Measurements from ENCODE around the gene KCNE3. TPM values are rescaled to one million over a fixed set of nuclear protein-coding genes. Genes with fewer than 3 reads are reported as not detected.

KCNE3 gene
- total and polyA plus RNA-seq, 9 of the 15 experiments (the other 6 are each of a cell fraction or from before 2014, with no cell fraction given) = 1.6 to 8.7 (median 6.2) TPM

GRCh38 chr11:74462009-74462408, 5.3 kb downstream of the KCNE3 start (continued):
- TF ChIP-seq NR2C1 (IDR thresholded peaks at IDR 0.05) (no peak), NR2C1 (tag; IDR thresholded peaks at IDR 0.05) (peak; percentile 71; the same call in 1 of the 2 replicates), ZFP30 (CRISPR knock-in tag; IDR thresholded peaks at IDR 0.05; ENCODE audit: borderline replicate concordance) (no peak), SMAD4 (CRISPR knock-in tag; conservative IDR thresholded peaks at IDR 0.05) (peak; percentile 51; the same call in 1 of the 2 replicates), ARID1B (IDR thresholded peaks at IDR 0.05) (peak; percentile 12; the same call in 1 of the 2 replicates), ZNF561 (CRISPR knock-in tag; conservative IDR thresholded peaks at IDR 0.05) (no peak), TCF3 (CRISPR knock-in tag; IDR thresholded peaks at IDR 0.05) (0 out of 2 replicates have a peak, but pooled peaks have one; percentile 19), POU5F1 (IDR thresholded peaks at IDR 0.05; ENCODE audit: borderline replicate concordance, low read depth, low read length, partially characterized antibody) (no peak), TBP (optimal IDR thresholded peaks at IDR 0.05; ENCODE audit: low read depth, low read length) (peak; percentile 12), VEZF1 (CRISPR knock-in tag; IDR thresholded peaks at IDR 0.05) (peak; percentile 97), CREB1 (IDR thresholded peaks at IDR 0.05) (no peak), CREB1 (CRISPR knock-in tag; IDR thresholded peaks at IDR 0.05) (0 out of 2 replicates have a peak, but pooled peaks have one; percentile 12)
